Loucy (cell line): ENCODE data around the gene LYRM2.

ENCODE experiments used
- H2AFZ ChIP-seq: fragments of 200-600 bp; sonication (generic); 2 replicates; pipeline ENCODE4 v1.6.0; 2016; ENCODE audit warnings: antibody characterized with exemption, mild to moderate bottlenecking, low read length, moderate library complexity
- H3F3A ChIP-seq: fragments of 200-600 bp; 2 replicates; pipeline ENCODE4 v1.6.0; 2016; ENCODE audit warnings: antibody characterized with exemption, low read depth, mild to moderate bottlenecking
- H3K27me3 ChIP-seq: fragments of 200-600 bp; sonication (generic); 2 replicates; pipeline ENCODE4 v1.6.1; 2014; ENCODE audit warnings: low read length, mild to moderate bottlenecking; ENCODE audit not compliant: insufficient read depth, poor library complexity, severe bottlenecking
- H3K36me3 ChIP-seq: fragments of 200-600 bp; sonication (generic); 2 replicates; pipeline ENCODE4 v1.6.1; 2016; ENCODE audit warnings: low read length; ENCODE audit not compliant: insufficient read depth
- H3K4me1 ChIP-seq: fragments of 200-600 bp; sonication (generic); 2 replicates; pipeline ENCODE4 v1.5.1; 2014; ENCODE audit warnings: low read length, mild to moderate bottlenecking; ENCODE audit not compliant: insufficient read depth, poor library complexity, severe bottlenecking
- H3K4me2 ChIP-seq: fragments of 200-600 bp; sonication (generic); 2 replicates; pipeline ENCODE4 v1.6.0; 2014; ENCODE audit warnings: antibody characterized with exemption, low read length, low read depth, mild to moderate bottlenecking; ENCODE audit not compliant: poor library complexity, severe bottlenecking
- H3K4me3 ChIP-seq: fragments of 200-600 bp; sonication (generic); 2 replicates; pipeline ENCODE4 v1.5.1; 2014; ENCODE audit warnings: low read length, mild to moderate bottlenecking, mixed read lengths; ENCODE audit not compliant: poor library complexity, severe bottlenecking
- H3K79me2 ChIP-seq: fragments of 200-600 bp; sonication (generic); 2 replicates; pipeline ENCODE4 v1.6.1; 2014; ENCODE audit warnings: low read length; ENCODE audit not compliant: insufficient read depth
- H3K9ac ChIP-seq: fragments of 200-600 bp; sonication (generic); 2 replicates; pipeline ENCODE4 v1.6.0; 2014; ENCODE audit warnings: mild to moderate bottlenecking, low read depth, low read length, moderate library complexity; ENCODE audit not compliant: poor library complexity, severe bottlenecking
- H3K9me2 ChIP-seq: fragments of 200-600 bp; sonication (generic); replicated peaks from 2 replicates; pipeline ENCODE4 v1.6.1; 2016; ENCODE audit warnings: low read depth, low read length, mixed read lengths
- H3K9me3 ChIP-seq: fragments of 200-600 bp; sonication (generic); 2 replicates; pipeline ENCODE4 v1.6.1; 2014; ENCODE audit warnings: mild to moderate bottlenecking, antibody characterized with exemption, low read length, low read depth; ENCODE audit not compliant: insufficient read depth
- H4K20me1 ChIP-seq: fragments of 200-600 bp; sonication (generic); 2 replicates; pipeline ENCODE4 v1.6.0; 2014; ENCODE audit warnings: antibody characterized with exemption, low read length, mild to moderate bottlenecking; ENCODE audit not compliant: insufficient read depth, poor library complexity, severe bottlenecking
- EZH2phosphoT487 ChIP-seq: fragments of 200-600 bp; IDR thresholded peaks from 2 replicates; pipeline ENCODE4 v1.6.1; 2018; ENCODE audit warnings: antibody characterized with exemption, mild to moderate bottlenecking, moderate library complexity, borderline replicate concordance
- TF ChIP-seq, protein P1 (sequence below): fragments of 200-600 bp; sonication (generic); conservative IDR thresholded peaks from 2 replicates; pipeline ENCODE4 v1.5.1; 2014; ENCODE audit warnings: mild to moderate bottlenecking, antibody characterized with exemption, low read length

The LYRM2 gene

GRCh38 chr6:89660981-89661380 lies 22.4 kb upstream of the LYRM2 start:
- H3K36me3 ChIP-seq = peaks cover 72% of the 10 kb centered on the region
- H2AFZ ChIP-seq = no peak overlapping the region
- H3F3A ChIP-seq = no peaks in the 10 kb centered on the region
- H3K4me2 ChIP-seq = no peak overlapping the region
- H3K4me1 ChIP-seq = no peaks in the 10 kb centered on the region
- H3K4me3 ChIP-seq = no peak overlapping the region
- TF ChIP-seq, protein P1, sequence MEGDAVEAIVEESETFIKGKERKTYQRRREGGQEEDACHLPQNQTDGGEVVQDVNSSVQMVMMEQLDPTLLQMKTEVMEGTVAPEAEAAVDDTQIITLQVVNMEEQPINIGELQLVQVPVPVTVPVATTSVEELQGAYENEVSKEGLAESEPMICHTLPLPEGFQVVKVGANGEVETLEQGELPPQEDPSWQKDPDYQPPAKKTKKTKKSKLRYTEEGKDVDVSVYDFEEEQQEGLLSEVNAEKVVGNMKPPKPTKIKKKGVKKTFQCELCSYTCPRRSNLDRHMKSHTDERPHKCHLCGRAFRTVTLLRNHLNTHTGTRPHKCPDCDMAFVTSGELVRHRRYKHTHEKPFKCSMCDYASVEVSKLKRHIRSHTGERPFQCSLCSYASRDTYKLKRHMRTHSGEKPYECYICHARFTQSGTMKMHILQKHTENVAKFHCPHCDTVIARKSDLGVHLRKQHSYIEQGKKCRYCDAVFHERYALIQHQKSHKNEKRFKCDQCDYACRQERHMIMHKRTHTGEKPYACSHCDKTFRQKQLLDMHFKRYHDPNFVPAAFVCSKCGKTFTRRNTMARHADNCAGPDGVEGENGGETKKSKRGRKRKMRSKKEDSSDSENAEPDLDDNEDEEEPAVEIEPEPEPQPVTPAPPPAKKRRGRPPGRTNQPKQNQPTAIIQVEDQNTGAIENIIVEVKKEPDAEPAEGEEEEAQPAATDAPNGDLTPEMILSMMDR = no peak
- TF ChIP-seq EZH2phosphoT487 = no peak
- H3K9ac ChIP-seq = no peak overlapping the region
- H3K9me3 ChIP-seq = no peaks in the 10 kb centered on the region
- no peaks in the 10 kb centered on the region for H3K79me2 ChIP-seq
- no peaks in the 10 kb centered on the region for H4K20me1 ChIP-seq
- no peaks in the 10 kb centered on the region for H3K9me2 ChIP-seq
- H3K27me3 ChIP-seq = no peaks in the 10 kb centered on the region

DNA sequence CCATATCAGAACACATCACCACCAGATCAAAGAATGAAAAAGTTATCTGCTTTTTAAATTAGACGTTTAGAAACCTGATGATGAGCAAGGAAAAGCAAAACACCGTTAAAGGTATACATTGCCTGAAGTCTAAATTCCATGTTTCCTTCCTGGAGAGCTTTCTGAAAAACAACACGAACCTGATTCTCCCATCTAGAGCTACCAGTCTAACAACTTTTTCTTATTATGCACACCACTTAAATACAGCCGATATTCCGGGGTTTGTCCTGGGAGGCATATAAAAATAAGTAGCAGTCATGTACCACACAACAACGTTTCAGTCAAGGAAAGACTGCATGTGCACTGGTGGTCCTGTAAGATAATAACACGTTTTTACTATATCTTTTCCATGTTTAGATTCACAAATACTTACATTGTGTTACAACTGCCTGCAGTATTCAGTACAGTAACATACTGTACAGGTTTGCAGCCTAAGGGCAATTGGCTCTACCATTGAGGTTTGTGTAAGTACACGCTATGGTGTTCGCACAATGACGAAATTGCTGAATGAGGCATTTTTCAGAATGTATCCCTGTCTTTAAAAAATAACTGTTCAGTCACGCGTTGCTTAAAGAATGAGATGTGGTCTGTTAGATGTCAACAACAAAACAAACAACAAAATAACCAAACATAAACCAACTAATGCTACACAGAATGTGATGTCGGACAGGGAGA lies 19.1 kb upstream of the LYRM2 start:
- Histone ChIP-seq H3K9me3 (no peaks in the 10 kb centered on the region), H4K20me1 (no peaks in the 10 kb centered on the region), H3K4me1 (no peaks in the 10 kb centered on the region), H3K9ac (no peak overlapping the region), H2AFZ (no peak overlapping the region), H3K9me2 (no peaks in the 10 kb centered on the region), H3K36me3 (peaks cover 74% of the 10 kb centered on the region), H3K4me3 (no peak overlapping the region), H3K27me3 (no peaks in the 10 kb centered on the region), H3K4me2 (no peak overlapping the region), H3F3A (no peaks in the 10 kb centered on the region), H3K79me2 (no peaks in the 10 kb centered on the region)
- TF ChIP-seq, protein P1 = no peak
- no peak for TF ChIP-seq EZH2phosphoT487

GRCh38 chr6:89655122-89655521 lies 16.6 kb upstream of the LYRM2 start:
- Histone ChIP-seq H4K20me1 (no peaks in the 10 kb centered on the region), H2AFZ (no peak overlapping the region), H3K4me1 (no peaks in the 10 kb centered on the region), H3K36me3 (peaks cover 72% of the 10 kb centered on the region), H3K4me2 (no peak overlapping the region), H3K79me2 (no peaks in the 10 kb centered on the region), H3K9me2 (no peaks in the 10 kb centered on the region), H3K9me3 (no peaks in the 10 kb centered on the region), H3F3A (no peaks in the 10 kb centered on the region), H3K9ac (no peak overlapping the region), H3K27me3 (no peaks in the 10 kb centered on the region), H3K4me3 (no peak overlapping the region)
- TF ChIP-seq EZH2phosphoT487 = no peak
- TF ChIP-seq, protein P1 = no peak
